HepG2 (cell line): ENCODE data around the gene GAS5. TPM values are rescaled to one million over a fixed set of nuclear protein-coding genes. Genes with fewer than 3 reads are reported as not detected.

ENCODE experiments used
- GATAD1 ChIP-seq: IDR thresholded peaks from 2 replicates; pipeline ENCODE4 v1.6.1; 2016; ENCODE audit warnings: missing genetic modification reagents, missing compliant biosample characterization
- NCOA1 ChIP-seq: sonication (generic); formaldehyde crosslinking; IDR thresholded peaks from 2 replicates; pipeline ENCODE4 v1.9.0; 2021; ENCODE audit warnings: missing genetic modification reagents
- POLR2AphosphoS2 ChIP-seq: IDR thresholded peaks from 2 replicates; pipeline ENCODE4 v1.6.1; 2011; ENCODE audit warnings: low read depth, low read length, improper control_type of control experiment
- SRF ChIP-seq: IDR thresholded peaks from 2 replicates; pipeline ENCODE4 v1.6.1; 2011; ENCODE audit warnings: mild to moderate bottlenecking, low read depth, low read length, moderate library complexity
- ZFP62 ChIP-seq: sonication (generic); formaldehyde crosslinking; IDR thresholded peaks from 2 replicates; pipeline ENCODE4 v1.4.0; 2020; ENCODE audit warnings: missing genetic modification reagents
- ZNF253 ChIP-seq: sonication (generic); formaldehyde crosslinking; IDR thresholded peaks from 2 replicates; pipeline ENCODE4 v1.8.0; 2022; ENCODE audit warnings: mild to moderate bottlenecking, missing genetic modification reagents, borderline replicate concordance
- ZNF264 ChIP-seq: sonication (generic); formaldehyde crosslinking; IDR thresholded peaks from 2 replicates; pipeline ENCODE4 v1.4.0; 2020; ENCODE audit warnings: missing genetic modification reagents
- ZNF446 ChIP-seq: sonication (generic); formaldehyde crosslinking; IDR thresholded peaks from 2 replicates; pipeline ENCODE4 v1.5.0; 2020; ENCODE audit warnings: mild to moderate bottlenecking, missing genetic modification reagents
- ZNF7 ChIP-seq: IDR thresholded peaks from 2 replicates; pipeline ENCODE4 v1.6.1; 2016; ENCODE audit warnings: missing biosample characterization, missing genetic modification reagents
- polyA plus RNA-seq, 8 experiments: library from polyadenylated mRNA; depleted of rRNA in 3 of 8; stranded (reverse) in 7 of 8; unstranded in 1 of 8; fragments of >200 nt; fragmentation: Illumina TruSeq in 4 of 8; extraction: Trizol in 4 of 8; gene quantifications; 2 replicates each; pipeline versions ENCODE4 v1.2.1 to v1.2.3, GENCODE V29; 2011 to 2016; ENCODE audit warnings: low read depth in 4 of 8, missing spikeins in 1 of 8, mixed read lengths in 1 of 8; ENCODE audit not compliant: insufficient read depth in 1 of 8
- total RNA-seq, 5 experiments: library from RNA; depleted of rRNA; stranded (reverse); fragments of >200 nt; fragmentation: Illumina TruSeq; extraction: Trizol; gene quantifications; 2 replicates each; pipeline ENCODE4 v1.2.3, GENCODE V29; 2016; ENCODE audit warnings: low read depth in 1 of 5
- TF ChIP-seq, protein P1 (sequence below): sonication (generic); formaldehyde crosslinking; IDR thresholded peaks from 2 replicates; pipeline ENCODE4 v1.4.0; 2020; ENCODE audit warnings: missing genetic modification reagents, mild to moderate bottlenecking, borderline replicate concordance
- TF ChIP-seq, protein P2 (sequence below): sonication (generic); formaldehyde crosslinking; IDR thresholded peaks from 2 replicates; pipeline ENCODE4 v1.5.1; 2020; ENCODE audit warnings: mild to moderate bottlenecking, missing genetic modification reagents, moderate library complexity
- TF ChIP-seq, protein P3 (sequence below): sonication (generic); formaldehyde crosslinking; IDR thresholded peaks from 2 replicates; pipeline ENCODE4 v1.4.0; 2020; ENCODE audit warnings: missing genetic modification reagents, borderline replicate concordance

The GAS5 gene
- total and polyA plus RNA-seq, 2 of the 13 experiments (the other 11 are each of a cell fraction or from before 2014, with no cell fraction given): 352 to 738 TPM

DNA sequence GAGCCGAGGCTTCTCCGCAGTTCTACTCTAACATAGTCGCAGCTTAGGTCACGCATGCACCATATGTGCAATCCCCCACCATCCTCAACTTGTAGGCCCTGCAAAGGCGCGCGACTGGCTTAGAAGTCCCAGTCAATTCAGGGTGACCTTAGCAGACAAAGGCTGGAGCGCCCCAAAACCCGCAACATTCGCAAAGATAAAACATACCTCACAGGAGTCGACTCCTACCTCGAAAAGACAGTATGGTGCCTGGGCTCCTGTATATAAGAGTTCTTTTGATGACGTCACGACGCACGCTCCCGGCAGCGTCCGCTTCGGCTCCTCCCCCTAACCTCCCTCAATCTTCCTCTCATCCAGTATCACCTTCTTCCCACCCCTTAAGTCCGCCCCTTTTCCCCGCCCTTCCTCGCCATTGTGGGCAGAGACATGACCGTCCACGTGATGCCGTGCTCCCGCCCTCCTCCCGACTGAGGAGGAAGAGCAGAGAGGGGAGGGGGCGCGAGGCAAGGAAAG, at the start of gene GAS5 (continued):
- TF ChIP-seq, protein P1, sequence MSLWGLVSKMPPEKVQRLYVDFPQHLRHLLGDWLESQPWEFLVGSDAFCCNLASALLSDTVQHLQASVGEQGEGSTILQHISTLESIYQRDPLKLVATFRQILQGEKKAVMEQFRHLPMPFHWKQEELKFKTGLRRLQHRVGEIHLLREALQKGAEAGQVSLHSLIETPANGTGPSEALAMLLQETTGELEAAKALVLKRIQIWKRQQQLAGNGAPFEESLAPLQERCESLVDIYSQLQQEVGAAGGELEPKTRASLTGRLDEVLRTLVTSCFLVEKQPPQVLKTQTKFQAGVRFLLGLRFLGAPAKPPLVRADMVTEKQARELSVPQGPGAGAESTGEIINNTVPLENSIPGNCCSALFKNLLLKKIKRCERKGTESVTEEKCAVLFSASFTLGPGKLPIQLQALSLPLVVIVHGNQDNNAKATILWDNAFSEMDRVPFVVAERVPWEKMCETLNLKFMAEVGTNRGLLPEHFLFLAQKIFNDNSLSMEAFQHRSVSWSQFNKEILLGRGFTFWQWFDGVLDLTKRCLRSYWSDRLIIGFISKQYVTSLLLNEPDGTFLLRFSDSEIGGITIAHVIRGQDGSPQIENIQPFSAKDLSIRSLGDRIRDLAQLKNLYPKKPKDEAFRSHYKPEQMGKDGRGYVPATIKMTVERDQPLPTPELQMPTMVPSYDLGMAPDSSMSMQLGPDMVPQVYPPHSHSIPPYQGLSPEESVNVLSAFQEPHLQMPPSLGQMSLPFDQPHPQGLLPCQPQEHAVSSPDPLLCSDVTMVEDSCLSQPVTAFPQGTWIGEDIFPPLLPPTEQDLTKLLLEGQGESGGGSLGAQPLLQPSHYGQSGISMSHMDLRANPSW: no peak
- TF ChIP-seq GATAD1 (CRISPR knock-in tag): 0 out of 2 replicates have a peak, but pooled peaks have one; percentile 3
- no peak for TF ChIP-seq ZFP62 (CRISPR knock-in tag)
- no peak for TF ChIP-seq SRF
- no peak for TF ChIP-seq ZNF7 (CRISPR knock-in tag)
- no peak for TF ChIP-seq NCOA1
- no peak for TF ChIP-seq ZNF253 (CRISPR knock-in tag)
- TF ChIP-seq POLR2AphosphoS2: peak; percentile 92
- TF ChIP-seq, protein P2, sequence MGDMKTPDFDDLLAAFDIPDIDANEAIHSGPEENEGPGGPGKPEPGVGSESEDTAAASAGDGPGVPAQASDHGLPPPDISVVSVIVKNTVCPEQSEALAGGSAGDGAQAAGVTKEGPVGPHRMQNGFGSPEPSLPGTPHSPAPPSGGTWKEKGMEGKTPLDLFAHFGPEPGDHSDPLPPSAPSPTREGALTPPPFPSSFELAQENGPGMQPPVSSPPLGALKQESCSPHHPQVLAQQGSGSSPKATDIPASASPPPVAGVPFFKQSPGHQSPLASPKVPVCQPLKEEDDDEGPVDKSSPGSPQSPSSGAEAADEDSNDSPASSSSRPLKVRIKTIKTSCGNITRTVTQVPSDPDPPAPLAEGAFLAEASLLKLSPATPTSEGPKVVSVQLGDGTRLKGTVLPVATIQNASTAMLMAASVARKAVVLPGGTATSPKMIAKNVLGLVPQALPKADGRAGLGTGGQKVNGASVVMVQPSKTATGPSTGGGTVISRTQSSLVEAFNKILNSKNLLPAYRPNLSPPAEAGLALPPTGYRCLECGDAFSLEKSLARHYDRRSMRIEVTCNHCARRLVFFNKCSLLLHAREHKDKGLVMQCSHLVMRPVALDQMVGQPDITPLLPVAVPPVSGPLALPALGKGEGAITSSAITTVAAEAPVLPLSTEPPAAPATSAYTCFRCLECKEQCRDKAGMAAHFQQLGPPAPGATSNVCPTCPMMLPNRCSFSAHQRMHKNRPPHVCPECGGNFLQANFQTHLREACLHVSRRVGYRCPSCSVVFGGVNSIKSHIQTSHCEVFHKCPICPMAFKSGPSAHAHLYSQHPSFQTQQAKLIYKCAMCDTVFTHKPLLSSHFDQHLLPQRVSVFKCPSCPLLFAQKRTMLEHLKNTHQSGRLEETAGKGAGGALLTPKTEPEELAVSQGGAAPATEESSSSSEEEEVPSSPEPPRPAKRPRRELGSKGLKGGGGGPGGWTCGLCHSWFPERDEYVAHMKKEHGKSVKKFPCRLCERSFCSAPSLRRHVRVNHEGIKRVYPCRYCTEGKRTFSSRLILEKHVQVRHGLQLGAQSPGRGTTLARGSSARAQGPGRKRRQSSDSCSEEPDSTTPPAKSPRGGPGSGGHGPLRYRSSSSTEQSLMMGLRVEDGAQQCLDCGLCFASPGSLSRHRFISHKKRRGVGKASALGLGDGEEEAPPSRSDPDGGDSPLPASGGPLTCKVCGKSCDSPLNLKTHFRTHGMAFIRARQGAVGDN: peak; percentile 12; the same call in 1 of the 2 replicates
- TF ChIP-seq ZNF264: no peak
- TF ChIP-seq, protein P3, sequence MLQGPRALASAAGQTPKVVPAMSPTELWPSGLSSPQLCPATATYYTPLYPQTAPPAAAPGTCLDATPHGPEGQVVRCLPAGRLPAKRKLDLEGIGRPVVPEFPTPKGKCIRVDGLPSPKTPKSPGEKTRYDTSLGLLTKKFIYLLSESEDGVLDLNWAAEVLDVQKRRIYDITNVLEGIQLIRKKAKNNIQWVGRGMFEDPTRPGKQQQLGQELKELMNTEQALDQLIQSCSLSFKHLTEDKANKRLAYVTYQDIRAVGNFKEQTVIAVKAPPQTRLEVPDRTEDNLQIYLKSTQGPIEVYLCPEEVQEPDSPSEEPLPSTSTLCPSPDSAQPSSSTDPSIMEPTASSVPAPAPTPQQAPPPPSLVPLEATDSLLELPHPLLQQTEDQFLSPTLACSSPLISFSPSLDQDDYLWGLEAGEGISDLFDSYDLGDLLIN (CRISPR knock-in tag): no peak
- no peak for TF ChIP-seq ZNF446
